GM04503 (cell line): ENCODE results near the gene SYMPK.

ENCODE experiments used
- DNase-seq: peaks from one replicate; pipeline ENCODE4 v3.0.0-alpha.2; 2012; ENCODE audit warnings: low read depth

SYMPK gene

DNA sequence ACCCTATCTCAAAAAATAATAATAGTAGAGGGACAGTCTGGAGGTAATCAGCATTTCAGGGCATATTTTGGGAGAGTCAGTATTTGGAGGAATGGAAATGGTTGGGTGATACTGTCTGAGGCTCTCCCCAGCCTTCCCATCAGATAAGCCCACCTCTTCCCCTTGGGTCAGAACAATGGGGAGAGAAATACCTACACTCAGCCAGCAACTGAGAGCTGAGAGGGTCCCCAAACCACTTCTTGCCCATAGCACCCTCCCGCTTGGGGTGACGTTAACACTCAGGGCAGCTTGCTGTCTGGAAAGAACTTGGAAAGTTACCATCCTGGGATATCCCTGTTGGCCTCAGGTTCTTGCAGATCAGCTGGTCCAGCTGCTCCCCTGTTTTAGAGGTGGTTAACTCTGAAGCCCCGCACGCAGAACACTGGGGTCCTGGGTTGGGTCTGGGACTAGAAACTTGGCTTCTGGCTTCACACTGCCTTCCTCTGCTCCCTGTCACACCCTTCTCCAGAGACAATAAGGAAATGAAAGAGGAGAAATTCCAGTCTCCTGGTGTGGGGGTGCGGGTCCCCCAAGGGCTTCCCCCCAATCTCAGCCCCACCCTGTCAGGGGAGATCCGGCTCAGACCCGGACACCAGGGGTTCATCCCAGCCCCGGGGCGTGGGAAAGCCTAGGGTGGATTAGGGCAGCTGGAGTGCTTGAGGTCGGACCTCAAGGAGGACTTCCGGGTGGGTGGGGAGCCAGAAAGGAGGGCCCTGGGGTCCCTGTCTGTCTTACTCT lies 3.6 kb upstream of the SYMPK start:
- no peak for DNase-seq

DNA sequence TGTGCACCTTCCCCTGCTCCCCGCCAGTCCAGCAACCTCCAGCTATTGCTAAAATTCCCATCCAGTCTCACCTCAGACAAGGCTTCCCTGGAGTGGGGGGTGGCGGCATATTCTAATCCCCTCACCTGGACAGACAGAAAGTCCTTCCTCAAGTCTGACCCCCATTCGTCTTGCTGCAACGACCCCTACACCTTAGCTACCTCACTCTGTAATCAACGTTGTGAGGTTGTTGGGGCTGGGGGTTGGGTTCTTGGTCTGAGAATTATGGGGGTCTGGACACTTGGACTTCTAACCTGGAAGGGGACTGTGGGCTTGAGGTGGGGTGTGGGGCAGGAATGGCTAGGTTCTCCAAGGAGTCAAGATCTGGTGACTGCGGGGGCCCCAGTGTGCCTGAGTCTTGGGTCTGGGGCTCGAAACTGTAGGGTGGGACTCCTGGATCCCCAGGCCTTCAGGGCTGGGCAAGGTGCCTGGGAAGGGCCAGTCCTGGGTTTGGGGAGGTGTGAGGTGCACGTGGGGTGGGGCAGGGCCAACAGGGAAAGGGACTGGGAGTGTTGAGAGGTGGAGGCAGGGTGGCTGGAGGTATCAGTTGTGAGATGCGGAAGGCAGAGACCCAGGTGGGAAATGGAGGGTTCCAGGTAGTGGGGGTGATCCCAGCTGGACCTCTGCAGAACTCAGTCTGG lies 2.5 kb upstream of the SYMPK start:
- DNase-seq: no peak

DNA sequence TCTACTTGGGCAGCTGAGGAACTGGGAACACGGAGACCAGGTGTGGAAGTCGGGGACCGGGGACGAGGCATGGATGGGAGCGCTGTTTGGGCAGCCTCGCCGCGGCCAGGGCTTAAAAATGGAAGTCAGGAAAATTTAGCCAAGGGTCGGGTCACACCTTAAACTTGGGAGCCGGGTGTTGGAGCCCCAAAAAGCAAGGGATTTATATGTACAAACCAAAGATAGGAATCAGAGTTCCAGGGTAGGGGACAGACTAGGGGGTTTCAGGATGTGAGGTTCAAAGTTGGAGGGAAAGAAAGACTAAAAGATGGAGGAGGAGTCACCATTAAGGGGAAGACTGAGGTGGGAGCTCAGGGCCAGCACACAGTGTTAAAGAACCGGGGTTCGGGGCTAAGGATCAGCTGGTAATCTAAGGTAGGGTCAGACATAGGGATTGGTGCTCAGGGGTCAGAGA lies 1.7 kb upstream of the SYMPK start:
- no peak for DNase-seq

GRCh38 chr19:45863840-45864628 lies 1.1 kb upstream of the SYMPK start, which contains the start of gene FOXA3:
Gene FOXA3, plus strand, starts transcription at chr19:45864326. Its CDS starts 131 bp downstream, at chr19:45864457.
- no peak for DNase-seq

DNA sequence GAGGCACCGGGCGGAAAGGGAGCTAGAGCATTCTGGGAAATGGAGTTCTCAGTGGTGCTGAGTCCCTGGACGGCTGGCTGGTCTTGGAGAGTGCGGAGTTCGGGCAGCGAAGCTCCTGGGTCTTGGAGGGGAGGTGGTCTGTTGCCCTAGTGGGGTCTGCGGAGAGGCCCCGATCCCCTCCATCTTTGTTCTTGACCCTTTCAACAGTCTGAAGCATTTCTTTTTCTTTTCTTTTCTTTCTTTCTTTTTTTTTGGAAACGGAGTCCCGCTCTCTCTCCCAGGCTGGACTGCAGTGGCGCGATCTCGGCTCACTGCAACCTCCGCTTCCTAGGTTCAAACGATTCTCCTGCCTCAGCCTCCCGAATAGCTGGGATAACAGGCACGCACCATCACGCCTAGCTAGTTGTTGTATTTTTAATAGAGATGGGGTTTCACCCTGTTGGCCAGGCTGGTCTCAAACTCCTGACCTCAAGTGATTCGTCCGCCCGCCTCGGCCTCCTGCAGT lies 440 bp upstream of the SYMPK start:
- no peak for DNase-seq

GRCh38 chr19:45862271-45862563 lies 730 bp downstream of the SYMPK start:
- no peak for DNase-seq

- DNase-seq: no peak
Measured at GRCh38 chr19:45860359-45861259, 2.3 kb downstream of the SYMPK start.

DNA sequence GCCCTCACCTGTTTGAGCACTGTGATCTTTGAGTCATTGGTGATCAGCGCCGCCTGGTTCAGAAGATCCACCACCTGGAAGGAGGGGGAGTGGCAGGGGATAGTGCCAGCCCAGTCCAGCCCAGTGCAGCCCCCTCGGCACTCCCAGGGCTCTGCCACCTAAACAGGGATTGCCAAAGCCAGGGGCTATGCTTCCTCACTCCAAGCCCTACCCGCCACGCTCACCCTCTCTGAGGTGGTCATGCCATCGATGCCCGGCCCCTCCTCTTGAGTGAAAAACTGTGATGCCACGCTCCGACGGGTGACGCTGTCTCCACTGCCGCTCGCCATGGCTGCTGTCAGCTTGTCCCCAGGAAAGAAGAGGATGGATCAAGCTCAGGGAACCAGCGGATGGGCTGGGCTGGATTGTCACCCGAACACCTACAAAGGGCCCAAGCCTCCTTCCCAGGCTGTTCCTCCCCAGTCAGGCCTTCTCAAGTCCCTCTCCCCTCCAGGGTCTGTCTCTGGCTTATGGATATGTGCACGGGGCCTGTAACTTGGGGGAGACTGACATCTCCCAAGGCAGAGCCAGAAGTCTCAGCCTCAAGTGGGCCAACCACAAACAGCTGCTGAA lies 8.7 kb downstream of the SYMPK start:
- DNase-seq: no peak

GRCh38 chr19:45852983-45853382 lies 10.0 kb downstream of the SYMPK start:
- DNase-seq: no peak

GRCh38 chr19:45852145-45852750 lies 10.7 kb downstream of the SYMPK start:
- DNase-seq: no peak

DNA sequence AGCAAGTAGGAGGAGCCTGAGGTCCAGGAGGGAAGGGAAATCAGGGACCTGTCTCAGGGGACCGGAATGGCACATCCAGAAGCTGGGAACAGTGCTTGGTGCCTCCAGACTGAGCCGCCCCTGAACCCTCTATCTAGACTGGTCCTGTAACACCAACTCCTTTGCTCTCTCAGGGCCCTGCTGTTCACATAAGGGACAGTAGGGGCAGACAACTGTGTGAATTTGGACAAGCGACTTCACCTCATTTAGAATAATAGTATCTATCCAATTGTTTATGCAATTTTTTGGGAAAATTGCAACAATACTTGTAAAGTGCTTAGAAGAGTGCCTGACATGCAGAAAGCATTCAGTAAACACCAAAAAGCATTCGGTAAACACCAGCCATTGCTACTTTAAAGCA lies 14.0 kb downstream of the SYMPK start:
- DNase-seq: no peak

GRCh38 chr19:45847663-45848062 lies 15.3 kb downstream of the SYMPK start:
- DNase-seq: no peak

DNA sequence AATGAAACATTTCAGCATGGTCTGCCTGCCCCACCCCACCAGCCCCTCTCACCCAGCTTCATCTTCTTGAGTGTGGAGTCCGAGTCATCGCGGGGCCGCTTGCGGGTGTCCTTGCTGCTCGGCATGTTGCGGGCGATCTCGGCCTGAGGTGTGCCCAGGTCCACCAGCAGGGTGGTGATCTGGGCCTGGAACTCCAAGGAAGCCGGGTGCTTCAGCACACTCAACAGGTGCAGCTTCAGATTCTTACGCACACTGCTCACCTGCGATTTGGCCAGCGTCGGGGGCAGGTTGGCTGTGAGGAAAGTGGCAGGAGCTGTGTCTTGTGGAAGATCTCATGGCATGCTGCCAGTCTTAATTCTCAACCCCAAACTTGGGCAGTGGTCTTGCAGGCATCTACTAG lies 20.7 kb downstream of the SYMPK start:
- no peak for DNase-seq

DNA sequence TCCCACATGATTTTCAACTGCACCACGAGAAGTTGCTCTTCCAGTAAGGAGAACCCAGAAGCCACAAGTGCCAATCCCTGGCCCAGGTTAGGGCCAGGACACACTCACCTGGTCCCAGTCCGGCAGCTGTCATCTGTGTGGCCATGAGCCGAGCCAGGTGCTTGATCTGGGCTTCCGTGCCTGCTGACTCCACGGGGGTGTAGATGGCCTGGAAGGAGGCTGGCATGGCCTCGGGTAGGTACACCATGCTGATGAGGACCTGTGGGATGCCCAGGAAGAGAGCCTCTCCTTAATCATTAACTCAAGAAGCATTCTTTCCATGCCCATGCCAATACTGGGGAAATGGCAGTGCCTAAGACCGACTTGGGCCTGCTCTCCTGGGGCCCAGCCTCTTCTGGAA lies 28.0 kb downstream of the SYMPK start:
- no peak for DNase-seq

DNA sequence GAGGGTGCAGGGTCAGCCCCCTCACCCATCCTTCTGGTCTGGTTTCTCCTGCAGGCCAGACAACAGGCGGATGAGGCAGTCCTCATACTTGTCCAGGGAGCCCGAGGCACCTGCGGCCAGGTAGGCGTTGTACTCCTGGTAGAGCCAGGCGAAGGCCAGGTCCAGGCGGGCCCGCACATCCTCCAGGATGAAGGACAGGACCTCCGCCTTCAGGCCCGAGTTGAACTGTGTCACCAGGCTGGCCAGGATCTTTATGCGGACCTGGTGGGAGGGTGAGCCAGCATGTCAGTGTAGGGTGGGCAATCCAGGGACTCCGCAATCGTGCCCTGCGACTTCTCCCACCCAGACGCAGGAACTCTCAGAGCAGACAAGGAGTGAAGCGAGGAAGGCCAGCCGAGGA lies 34.0 kb downstream of the SYMPK start:
- no peak for DNase-seq

DNA sequence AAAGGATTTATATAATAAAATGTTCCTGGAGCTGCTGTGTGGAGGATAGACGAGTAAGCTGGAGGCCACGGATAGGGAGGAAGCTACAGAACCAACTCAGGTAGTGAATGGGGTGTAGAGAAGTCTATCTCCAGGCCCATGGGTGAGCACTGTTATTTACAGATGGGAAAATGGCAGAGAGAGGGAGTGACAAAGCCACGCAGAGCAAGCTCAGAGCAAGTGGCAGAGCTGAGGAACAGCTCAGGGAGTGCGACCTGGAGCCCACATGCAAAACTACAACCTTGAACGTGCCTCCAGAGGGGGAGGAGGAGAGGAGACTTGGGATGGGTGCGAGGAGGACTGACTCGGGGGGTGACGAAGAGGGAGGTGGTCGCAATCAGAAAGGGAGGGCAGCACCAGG lies 34.4 kb downstream of the SYMPK start:
- DNase-seq: no peak

- no peak for DNase-seq
Measured at GRCh38 chr19:45827459-45828093, 35.4 kb downstream of the SYMPK start.

DNA sequence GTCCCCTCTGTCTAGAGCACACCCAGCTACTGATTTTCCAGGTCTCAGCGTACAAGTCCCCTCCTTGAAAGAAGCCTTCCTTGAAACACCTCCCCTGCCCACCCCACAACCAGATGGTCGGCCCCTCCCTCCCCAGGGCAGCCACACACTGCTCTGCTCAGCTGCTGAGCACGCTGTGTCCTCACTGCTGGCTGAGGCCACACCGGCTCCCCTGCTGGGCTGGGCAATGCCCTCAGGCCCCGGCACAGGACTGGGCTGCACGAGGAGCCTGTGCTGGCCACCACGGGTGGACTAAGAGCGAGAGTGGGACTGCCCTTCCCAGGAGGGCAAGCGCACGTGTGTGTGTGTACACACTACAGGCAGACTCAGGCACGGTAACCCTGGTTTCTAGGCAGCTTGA lies 36.0 kb downstream of the SYMPK start:
- DNase-seq: no peak

DNA sequence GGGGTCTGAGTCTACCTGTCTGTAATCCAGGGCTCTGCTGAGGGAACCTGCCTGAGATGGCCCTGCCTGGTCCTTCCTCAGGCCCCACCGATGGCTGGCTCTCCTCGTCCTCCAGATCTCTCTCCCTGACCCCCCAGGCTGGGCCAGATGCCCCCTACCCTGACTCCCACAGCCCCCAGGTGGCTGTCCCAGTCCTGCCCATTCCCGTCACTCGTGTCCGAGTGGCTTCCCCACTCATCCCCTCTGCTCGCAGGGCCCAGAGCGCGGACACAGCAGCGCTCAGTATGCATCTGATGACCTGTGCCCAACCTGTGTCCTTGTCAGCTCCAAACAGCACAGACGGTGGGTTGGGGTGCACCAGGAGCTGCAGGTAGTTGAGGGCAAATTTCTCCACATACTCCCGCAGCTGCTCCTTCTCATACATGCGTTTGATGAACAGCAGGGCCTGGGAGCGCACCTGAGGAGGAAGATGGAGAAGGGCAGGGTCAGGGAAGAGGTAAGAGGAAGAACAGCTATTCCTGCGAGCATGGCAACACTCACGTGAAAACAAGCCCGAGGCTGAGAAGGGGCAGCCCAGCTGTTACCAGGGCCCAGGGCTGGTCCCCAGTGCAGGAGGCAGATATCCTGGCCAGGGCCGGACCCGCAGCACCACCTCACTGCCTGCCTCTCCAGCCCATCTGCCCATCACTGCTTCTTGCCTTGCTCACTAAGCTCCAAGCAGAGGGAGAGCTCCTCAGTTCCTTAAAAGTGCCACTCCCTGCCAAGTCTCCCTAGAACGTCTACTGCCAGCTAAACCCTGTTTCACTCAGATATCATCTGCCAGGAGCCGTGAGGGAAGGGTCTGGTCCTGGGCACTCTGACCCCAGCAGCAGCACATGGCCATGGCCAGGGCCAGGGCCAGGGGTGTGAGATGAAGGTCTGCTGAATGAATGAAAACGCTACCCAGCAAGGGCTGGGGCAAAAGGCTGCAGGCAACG lies 36.7 kb downstream of the SYMPK start:
- no peak for DNase-seq
